Measurements from ENCODE around the gene TIMELESS. TPM values are rescaled to one million over a fixed set of nuclear protein-coding genes. Genes with fewer than 3 reads are reported as not detected.

Gene TIMELESS
- total and polyA plus RNA-seq, 9 of the 15 experiments (the other 6 are each of a cell fraction or from before 2014, with no cell fraction given), result 11.9 to 59.2 (median 35.8) TPM

DNA sequence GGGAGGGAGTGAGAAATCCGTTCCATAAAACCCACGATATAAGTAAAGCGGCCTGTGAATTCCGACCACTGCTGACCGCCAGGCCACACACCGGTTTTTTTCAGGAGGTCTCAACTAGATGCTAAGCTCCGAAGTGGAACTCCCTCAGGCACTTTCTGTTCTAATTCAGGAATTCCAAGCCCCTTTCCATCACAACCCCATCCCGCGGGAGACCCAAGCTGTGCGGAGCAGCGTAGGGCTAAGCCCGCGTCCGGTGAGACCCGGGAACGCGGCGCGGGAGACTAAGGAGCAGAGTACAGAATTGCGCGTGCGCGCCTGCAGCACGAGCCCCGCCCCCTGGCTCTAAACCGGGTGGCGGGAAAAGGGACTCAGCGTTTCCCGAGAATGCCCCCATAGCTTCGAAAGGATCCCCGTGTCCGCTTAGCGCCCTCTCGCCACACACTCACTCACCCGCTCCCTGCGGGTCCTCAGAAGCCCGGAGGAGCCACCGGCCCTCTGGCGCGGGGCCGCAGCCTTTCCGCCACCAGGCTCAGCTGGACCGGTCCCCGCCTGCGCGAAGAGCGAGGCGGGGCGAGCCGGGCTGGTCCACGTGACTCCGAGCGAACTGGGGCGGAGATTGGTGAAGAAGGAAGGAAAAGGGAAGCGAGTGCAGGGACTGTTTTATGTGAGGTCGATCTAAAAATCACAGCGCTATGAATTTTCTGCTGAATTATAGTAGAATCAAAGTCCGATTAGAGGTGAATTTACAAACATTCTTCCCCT is at the start of gene TIMELESS (continued):
- TF ChIP-seq, protein P1, sequence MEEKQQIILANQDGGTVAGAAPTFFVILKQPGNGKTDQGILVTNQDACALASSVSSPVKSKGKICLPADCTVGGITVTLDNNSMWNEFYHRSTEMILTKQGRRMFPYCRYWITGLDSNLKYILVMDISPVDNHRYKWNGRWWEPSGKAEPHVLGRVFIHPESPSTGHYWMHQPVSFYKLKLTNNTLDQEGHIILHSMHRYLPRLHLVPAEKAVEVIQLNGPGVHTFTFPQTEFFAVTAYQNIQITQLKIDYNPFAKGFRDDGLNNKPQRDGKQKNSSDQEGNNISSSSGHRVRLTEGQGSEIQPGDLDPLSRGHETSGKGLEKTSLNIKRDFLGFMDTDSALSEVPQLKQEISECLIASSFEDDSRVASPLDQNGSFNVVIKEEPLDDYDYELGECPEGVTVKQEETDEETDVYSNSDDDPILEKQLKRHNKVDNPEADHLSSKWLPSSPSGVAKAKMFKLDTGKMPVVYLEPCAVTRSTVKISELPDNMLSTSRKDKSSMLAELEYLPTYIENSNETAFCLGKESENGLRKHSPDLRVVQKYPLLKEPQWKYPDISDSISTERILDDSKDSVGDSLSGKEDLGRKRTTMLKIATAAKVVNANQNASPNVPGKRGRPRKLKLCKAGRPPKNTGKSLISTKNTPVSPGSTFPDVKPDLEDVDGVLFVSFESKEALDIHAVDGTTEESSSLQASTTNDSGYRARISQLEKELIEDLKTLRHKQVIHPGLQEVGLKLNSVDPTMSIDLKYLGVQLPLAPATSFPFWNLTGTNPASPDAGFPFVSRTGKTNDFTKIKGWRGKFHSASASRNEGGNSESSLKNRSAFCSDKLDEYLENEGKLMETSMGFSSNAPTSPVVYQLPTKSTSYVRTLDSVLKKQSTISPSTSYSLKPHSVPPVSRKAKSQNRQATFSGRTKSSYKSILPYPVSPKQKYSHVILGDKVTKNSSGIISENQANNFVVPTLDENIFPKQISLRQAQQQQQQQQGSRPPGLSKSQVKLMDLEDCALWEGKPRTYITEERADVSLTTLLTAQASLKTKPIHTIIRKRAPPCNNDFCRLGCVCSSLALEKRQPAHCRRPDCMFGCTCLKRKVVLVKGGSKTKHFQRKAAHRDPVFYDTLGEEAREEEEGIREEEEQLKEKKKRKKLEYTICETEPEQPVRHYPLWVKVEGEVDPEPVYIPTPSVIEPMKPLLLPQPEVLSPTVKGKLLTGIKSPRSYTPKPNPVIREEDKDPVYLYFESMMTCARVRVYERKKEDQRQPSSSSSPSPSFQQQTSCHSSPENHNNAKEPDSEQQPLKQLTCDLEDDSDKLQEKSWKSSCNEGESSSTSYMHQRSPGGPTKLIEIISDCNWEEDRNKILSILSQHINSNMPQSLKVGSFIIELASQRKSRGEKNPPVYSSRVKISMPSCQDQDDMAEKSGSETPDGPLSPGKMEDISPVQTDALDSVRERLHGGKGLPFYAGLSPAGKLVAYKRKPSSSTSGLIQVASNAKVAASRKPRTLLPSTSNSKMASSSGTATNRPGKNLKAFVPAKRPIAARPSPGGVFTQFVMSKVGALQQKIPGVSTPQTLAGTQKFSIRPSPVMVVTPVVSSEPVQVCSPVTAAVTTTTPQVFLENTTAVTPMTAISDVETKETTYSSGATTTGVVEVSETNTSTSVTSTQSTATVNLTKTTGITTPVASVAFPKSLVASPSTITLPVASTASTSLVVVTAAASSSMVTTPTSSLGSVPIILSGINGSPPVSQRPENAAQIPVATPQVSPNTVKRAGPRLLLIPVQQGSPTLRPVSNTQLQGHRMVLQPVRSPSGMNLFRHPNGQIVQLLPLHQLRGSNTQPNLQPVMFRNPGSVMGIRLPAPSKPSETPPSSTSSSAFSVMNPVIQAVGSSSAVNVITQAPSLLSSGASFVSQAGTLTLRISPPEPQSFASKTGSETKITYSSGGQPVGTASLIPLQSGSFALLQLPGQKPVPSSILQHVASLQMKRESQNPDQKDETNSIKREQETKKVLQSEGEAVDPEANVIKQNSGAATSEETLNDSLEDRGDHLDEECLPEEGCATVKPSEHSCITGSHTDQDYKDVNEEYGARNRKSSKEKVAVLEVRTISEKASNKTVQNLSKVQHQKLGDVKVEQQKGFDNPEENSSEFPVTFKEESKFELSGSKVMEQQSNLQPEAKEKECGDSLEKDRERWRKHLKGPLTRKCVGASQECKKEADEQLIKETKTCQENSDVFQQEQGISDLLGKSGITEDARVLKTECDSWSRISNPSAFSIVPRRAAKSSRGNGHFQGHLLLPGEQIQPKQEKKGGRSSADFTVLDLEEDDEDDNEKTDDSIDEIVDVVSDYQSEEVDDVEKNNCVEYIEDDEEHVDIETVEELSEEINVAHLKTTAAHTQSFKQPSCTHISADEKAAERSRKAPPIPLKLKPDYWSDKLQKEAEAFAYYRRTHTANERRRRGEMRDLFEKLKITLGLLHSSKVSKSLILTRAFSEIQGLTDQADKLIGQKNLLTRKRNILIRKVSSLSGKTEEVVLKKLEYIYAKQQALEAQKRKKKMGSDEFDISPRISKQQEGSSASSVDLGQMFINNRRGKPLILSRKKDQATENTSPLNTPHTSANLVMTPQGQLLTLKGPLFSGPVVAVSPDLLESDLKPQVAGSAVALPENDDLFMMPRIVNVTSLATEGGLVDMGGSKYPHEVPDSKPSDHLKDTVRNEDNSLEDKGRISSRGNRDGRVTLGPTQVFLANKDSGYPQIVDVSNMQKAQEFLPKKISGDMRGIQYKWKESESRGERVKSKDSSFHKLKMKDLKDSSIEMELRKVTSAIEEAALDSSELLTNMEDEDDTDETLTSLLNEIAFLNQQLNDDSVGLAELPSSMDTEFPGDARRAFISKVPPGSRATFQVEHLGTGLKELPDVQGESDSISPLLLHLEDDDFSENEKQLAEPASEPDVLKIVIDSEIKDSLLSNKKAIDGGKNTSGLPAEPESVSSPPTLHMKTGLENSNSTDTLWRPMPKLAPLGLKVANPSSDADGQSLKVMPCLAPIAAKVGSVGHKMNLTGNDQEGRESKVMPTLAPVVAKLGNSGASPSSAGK (IDR thresholded peaks at IDR 0.05), result peak; percentile 94
- TF ChIP-seq ARHGAP35 (IDR thresholded peaks at IDR 0.05; ENCODE audit: partially characterized antibody) (no peak), GATAD2B (IDR thresholded peaks at IDR 0.05; ENCODE audit: borderline replicate concordance) (no peak), PATZ1 (CRISPR knock-in tag; IDR thresholded peaks at IDR 0.05; ENCODE audit: borderline replicate concordance) (no peak), THRA (IDR thresholded peaks at IDR 0.05) (no peak), MAX (CRISPR knock-in tag; IDR thresholded peaks at IDR 0.05) (peak; percentile 89), DMBX1 (CRISPR knock-in tag; IDR thresholded peaks at IDR 0.05; ENCODE audit: borderline replicate concordance) (peak; percentile 54; the same call in 1 of the 2 replicates), HMBOX1 (IDR thresholded peaks at IDR 0.05) (no peak)
